Smooth muscle cell (in vitro differentiated cells): ENCODE results near the gene SLC8A2. TPM values are rescaled to one million over a fixed set of nuclear protein-coding genes. Genes with fewer than 3 reads are reported as not detected.

Experiments used
- DNase-seq: peaks from one replicate; lab custom pipeline; 2025; ENCODE audit not compliant: unreplicated experiment; lab: John Stamatoyannopoulos, UW
- H2AFZ ChIP-seq: fragments of 200-600 bp; sonication (generic); 2 replicates; pipeline ENCODE4 v1.6.0; 2016; ENCODE audit warnings: antibody characterized with exemption, low read depth, mild to moderate bottlenecking
- H3F3A ChIP-seq: fragments of 200-600 bp; sonication (generic); 2 replicates; pipeline ENCODE4 v1.6.0; 2017; ENCODE audit warnings: antibody characterized with exemption, low read depth
- H3K27ac ChIP-seq: fragments of 200-600 bp; sonication (generic); 2 replicates; pipeline ENCODE4 v1.5.1; 2016; ENCODE audit warnings: low read depth, mild to moderate bottlenecking
- H3K27me3 ChIP-seq: fragments of 200-600 bp; sonication (generic); 2 replicates; pipeline ENCODE4 v1.6.1; 2016; ENCODE audit warnings: low read depth, mild to moderate bottlenecking
- H3K36me3 ChIP-seq: fragments of 200-600 bp; sonication (generic); 2 replicates; pipeline ENCODE4 v1.5.1; 2016; ENCODE audit warnings: low read depth
- H3K4me1 ChIP-seq: fragments of 200-600 bp; sonication (generic); 2 replicates; pipeline ENCODE4 v1.5.1; 2016; ENCODE audit warnings: low read depth
- H3K4me2 ChIP-seq: fragments of 200-600 bp; sonication (generic); 2 replicates; pipeline ENCODE4 v1.6.0; 2016; ENCODE audit warnings: mild to moderate bottlenecking
- H3K4me3 ChIP-seq: fragments of 200-600 bp; sonication (generic); 2 replicates; pipeline ENCODE4 v1.5.1; 2016; ENCODE audit warnings: mild to moderate bottlenecking
- H3K79me2 ChIP-seq: fragments of 200-600 bp; sonication (generic); 2 replicates; pipeline ENCODE4 v1.6.0; 2016; ENCODE audit warnings: low read depth, mild to moderate bottlenecking
- H3K9ac ChIP-seq: fragments of 200-600 bp; sonication (generic); 2 replicates; pipeline ENCODE4 v1.6.0; 2016; ENCODE audit warnings: low read depth
- H3K9me3 ChIP-seq: fragments of 200-600 bp; sonication (generic); replicated peaks from 2 replicates; pipeline ENCODE4 v1.5.1; 2016; ENCODE audit warnings: low read depth
- H4K20me1 ChIP-seq: fragments of 200-600 bp; sonication (generic); 2 replicates; pipeline ENCODE4 v1.6.0; 2016; ENCODE audit warnings: low read depth
- WGBS: methylation state at CpG from one replicate; pipeline ENCODE4 v1.1.7; 2016; ENCODE audit warnings: low lambda C conversion rate; 5-methylcytosine and 5-hydroxymethylcytosine counted together
- polyA plus RNA-seq: library from polyadenylated mRNA; unstranded; fragments of >200 nt; fragmentation: Nextera tagmentation; extraction: Ambion mirVana; gene quantifications from 2 replicates; pipeline ENCODE4 v1.2.1, GENCODE V29; 2016
- total RNA-seq: library from RNA; depleted of rRNA; stranded (reverse); fragments of >200 nt; gene quantifications from 2 replicates; pipeline ENCODE4 v1.2.3, GENCODE V29; 2014
- TF ChIP-seq, protein P1 (sequence below): fragments of 200-600 bp; sonication (generic); IDR thresholded peaks from 2 replicates; pipeline ENCODE4 v1.5.1; 2017; ENCODE audit warnings: borderline replicate concordance, mild to moderate bottlenecking, antibody characterized with exemption; ENCODE audit not compliant: insufficient read depth, poor library complexity, severe bottlenecking

The SLC8A2 gene
- total and polyA plus RNA-seq, 2 experiments from 2014 or later: 0.22 to 0.62 TPM

DNA sequence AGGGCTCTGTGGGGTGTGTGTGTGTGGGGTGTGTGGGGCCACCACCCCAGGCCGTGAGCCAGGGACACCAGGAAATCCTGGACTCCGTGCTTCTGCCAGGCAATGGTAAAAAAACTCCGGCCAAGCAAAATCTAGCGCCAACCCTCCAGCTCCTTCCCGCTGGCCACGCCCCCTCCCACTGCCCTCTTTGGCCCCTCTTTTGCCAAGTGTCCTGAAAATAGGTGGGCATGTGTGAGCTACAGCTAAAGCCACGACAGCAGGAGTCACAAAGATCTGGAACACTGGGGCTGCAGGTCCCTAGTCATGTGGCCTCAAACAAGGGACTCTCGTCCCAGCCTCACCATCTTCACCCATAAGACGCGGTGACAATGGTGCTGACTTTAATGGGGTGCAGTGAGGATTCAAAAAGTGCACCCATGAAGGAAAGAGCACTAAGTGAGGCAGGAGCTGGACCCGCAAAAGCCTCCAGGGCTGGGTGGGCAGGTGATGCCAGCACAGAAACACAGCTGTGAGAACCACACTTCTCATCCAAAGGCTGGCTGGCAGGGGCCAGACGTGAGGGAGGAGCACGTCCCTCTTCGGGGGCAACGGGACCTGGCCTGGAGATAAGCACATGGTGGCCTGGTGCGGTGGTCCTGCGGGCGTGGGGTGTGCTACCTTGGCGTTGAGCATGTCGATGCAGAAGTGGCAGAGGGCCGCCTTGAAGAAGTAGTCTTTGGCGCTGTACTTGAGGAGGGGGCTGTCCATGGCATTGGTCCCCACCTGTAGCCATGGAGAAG, 19.9 kb upstream of the SLC8A2 start:
- Histone ChIP-seq H3K79me2 (no peaks in the 10 kb centered on the region), H3K27me3 (no peaks in the 10 kb centered on the region), H3K4me3 (no peak overlapping the region), H2AFZ (no peak overlapping the region), H3F3A (no peaks in the 10 kb centered on the region), H3K9me3 (no peaks in the 10 kb centered on the region), H4K20me1 (peaks cover 5% of the 10 kb centered on the region), H3K36me3 (no peaks in the 10 kb centered on the region), H3K4me1 (no peaks in the 10 kb centered on the region), H3K4me2 (no peak overlapping the region), H3K27ac (no peak overlapping the region), H3K9ac (no peak overlapping the region)
- TF ChIP-seq, protein P1, sequence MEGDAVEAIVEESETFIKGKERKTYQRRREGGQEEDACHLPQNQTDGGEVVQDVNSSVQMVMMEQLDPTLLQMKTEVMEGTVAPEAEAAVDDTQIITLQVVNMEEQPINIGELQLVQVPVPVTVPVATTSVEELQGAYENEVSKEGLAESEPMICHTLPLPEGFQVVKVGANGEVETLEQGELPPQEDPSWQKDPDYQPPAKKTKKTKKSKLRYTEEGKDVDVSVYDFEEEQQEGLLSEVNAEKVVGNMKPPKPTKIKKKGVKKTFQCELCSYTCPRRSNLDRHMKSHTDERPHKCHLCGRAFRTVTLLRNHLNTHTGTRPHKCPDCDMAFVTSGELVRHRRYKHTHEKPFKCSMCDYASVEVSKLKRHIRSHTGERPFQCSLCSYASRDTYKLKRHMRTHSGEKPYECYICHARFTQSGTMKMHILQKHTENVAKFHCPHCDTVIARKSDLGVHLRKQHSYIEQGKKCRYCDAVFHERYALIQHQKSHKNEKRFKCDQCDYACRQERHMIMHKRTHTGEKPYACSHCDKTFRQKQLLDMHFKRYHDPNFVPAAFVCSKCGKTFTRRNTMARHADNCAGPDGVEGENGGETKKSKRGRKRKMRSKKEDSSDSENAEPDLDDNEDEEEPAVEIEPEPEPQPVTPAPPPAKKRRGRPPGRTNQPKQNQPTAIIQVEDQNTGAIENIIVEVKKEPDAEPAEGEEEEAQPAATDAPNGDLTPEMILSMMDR: no peak
- 96% methylated on average over 22 of the region's 22 CpGs for WGBS
- DNase-seq: no peak

DNA sequence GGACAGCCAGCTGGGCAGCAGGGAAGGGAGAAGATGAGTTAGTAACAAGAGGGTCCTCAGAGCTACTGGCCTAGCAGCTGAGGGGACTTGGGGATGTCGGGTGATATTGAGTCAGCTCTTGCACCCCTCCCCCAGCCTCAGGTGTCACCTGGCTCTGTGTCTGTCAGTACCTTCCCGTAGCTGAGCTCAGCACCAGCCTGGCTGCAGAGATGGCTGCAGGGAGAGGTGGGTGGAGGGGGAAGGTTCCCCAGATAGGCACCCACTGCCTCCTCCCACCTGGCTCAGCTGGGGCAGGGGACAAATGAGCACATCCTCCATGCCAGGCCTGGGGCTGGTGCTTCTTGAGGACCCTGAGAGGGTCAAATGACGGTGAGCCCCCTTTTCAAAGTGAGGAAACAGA, 19.2 kb upstream of the SLC8A2 start:
- Histone ChIP-seq H3K4me2 (no peak overlapping the region), H3K4me1 (no peaks in the 10 kb centered on the region), H2AFZ (no peak overlapping the region), H3K27me3 (no peaks in the 10 kb centered on the region), H3K36me3 (no peaks in the 10 kb centered on the region), H3F3A (no peaks in the 10 kb centered on the region), H4K20me1 (peaks cover 5% of the 10 kb centered on the region), H3K9me3 (no peaks in the 10 kb centered on the region), H3K79me2 (no peaks in the 10 kb centered on the region), H3K4me3 (no peak overlapping the region), H3K9ac (no peak overlapping the region), H3K27ac (no peak overlapping the region)
- TF ChIP-seq, protein P1: no peak
- DNase-seq: no peak
- WGBS: 86% methylated on average over 3 of the region's 3 CpGs

DNA sequence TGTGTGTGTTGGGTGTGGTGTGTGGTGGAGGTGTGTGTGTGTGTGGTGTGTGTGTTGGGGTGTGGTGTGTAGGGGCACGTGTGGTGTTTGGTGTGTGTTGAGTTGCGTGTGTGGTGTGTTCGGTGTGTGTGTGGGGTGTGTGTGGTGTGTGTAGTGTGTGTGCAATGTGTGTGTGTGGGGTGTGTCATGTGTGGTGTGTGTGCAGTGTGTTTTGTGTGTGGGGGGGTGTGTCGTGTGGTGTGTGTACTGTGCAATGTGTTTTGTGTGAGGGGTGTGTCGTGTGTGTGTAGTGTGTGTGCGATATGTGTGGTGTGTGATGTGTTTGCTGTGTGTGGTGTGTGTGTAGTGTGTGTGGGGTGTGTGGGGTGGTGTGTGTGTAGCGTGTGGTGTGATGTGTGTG, 18.3 kb upstream of the SLC8A2 start:
- Histone ChIP-seq H4K20me1 (peaks cover 5% of the 10 kb centered on the region), H2AFZ (no peak overlapping the region), H3K4me2 (no peak overlapping the region), H3K79me2 (no peaks in the 10 kb centered on the region), H3K27ac (no peak overlapping the region), H3K9me3 (no peaks in the 10 kb centered on the region), H3K4me3 (no peak overlapping the region), H3F3A (no peaks in the 10 kb centered on the region), H3K36me3 (no peaks in the 10 kb centered on the region), H3K27me3 (no peaks in the 10 kb centered on the region), H3K9ac (no peak overlapping the region), H3K4me1 (no peaks in the 10 kb centered on the region)
- TF ChIP-seq, protein P1: no peak
- WGBS: 93% methylated on average over 6 of the region's 7 CpGs
- no peak for DNase-seq
